ENCODE data around the gene CCDC34. TPM values are rescaled to one million over a fixed set of nuclear protein-coding genes. Genes with fewer than 3 reads are reported as not detected.

CCDC34 gene
- total RNA-seq, 4 donors from 2014 or later, result 3.2 to 8.0 (median 4.0) TPM

GRCh38 chr11:27352781-27353180, 10.2 kb downstream of the CCDC34 start:
- Histone ChIP-seq H3K4me1 (peaks cover 11% of the 10 kb centered on the region), H3K36me3 (no peaks in the 10 kb centered on the region), H3K27ac (no peak overlapping the region), H3K4me3 (no peak overlapping the region), H3K27me3 (no peaks in the 10 kb centered on the region), H3K9me3 (no peaks in the 10 kb centered on the region)
- no peak for DNase-seq (ENCODE audit: low spot score in 2 of 2)
- 96% methylated on average over 2 of the region's 2 CpGs for WGBS
- no peak for TF ChIP-seq EP300 (IDR thresholded peaks at IDR 0.05)
- TF ChIP-seq POLR2AphosphoS5 (IDR thresholded peaks at IDR 0.05), result no peak
- no peak for TF ChIP-seq CTCF (IDR thresholded peaks at IDR 0.05)
- no peak for TF ChIP-seq POLR2A (IDR thresholded peaks at IDR 0.05)

GRCh38 chr11:27350511-27350910, 12.5 kb downstream of the CCDC34 start:
- no peak for TF ChIP-seq CTCF (IDR thresholded peaks at IDR 0.05)
- no peak for TF ChIP-seq EP300 (IDR thresholded peaks at IDR 0.05)
- TF ChIP-seq POLR2A (IDR thresholded peaks at IDR 0.05), result no peak
- no peak for TF ChIP-seq POLR2AphosphoS5 (IDR thresholded peaks at IDR 0.05)
- Histone ChIP-seq H3K27me3 (no peaks in the 10 kb centered on the region), H3K9me3 (no peaks in the 10 kb centered on the region), H3K36me3 (no peaks in the 10 kb centered on the region), H3K27ac (no peak overlapping the region), H3K4me3 (no peak overlapping the region), H3K4me1 (peaks cover 7% of the 10 kb centered on the region)
- DNase-seq (ENCODE audit: low spot score in 2 of 2), result no peak

- no peak overlapping the region for H3K4me3 ChIP-seq
- no peaks in the 10 kb centered on the region for H3K9me3 ChIP-seq
- H3K4me1 ChIP-seq, result peaks cover 7% of the 10 kb centered on the region
- no peaks in the 10 kb centered on the region for H3K36me3 ChIP-seq
- TF ChIP-seq POLR2A (IDR thresholded peaks at IDR 0.05) (no peak), EP300 (IDR thresholded peaks at IDR 0.05) (no peak), CTCF (IDR thresholded peaks at IDR 0.05) (no peak), POLR2AphosphoS5 (IDR thresholded peaks at IDR 0.05) (no peak)
- no peaks in the 10 kb centered on the region for H3K27me3 ChIP-seq
- H3K27ac ChIP-seq, result no peak overlapping the region
- DNase-seq (ENCODE audit: low spot score in 2 of 2), result no peak
- 94% methylated on average over 2 of the region's 2 CpGs for WGBS
Measured at GRCh38 chr11:27349919-27350318, 13.1 kb downstream of the CCDC34 start.

- peaks cover 7% of the 10 kb centered on the region for H3K4me1 ChIP-seq
- H3K4me3 ChIP-seq, result no peak overlapping the region
- 42% methylated on average over 3 of the region's 3 CpGs for WGBS
- DNase-seq (ENCODE audit: low spot score in 2 of 2), result no peak
- no peaks in the 10 kb centered on the region for H3K27me3 ChIP-seq
- no peaks in the 10 kb centered on the region for H3K36me3 ChIP-seq
- no peak overlapping the region for H3K27ac ChIP-seq
- H3K9me3 ChIP-seq, result no peaks in the 10 kb centered on the region
- TF ChIP-seq POLR2A (IDR thresholded peaks at IDR 0.05) (no peak), POLR2AphosphoS5 (IDR thresholded peaks at IDR 0.05) (no peak), EP300 (IDR thresholded peaks at IDR 0.05) (no peak), CTCF (IDR thresholded peaks at IDR 0.05) (no peak)
Measured at GRCh38 chr11:27348340-27348873, 14.6 kb downstream of the CCDC34 start.

GRCh38 chr11:27347359-27348339, 15.4 kb downstream of the CCDC34 start:
- H3K27ac ChIP-seq, result no peak overlapping the region
- WGBS, result 62% methylated on average over 5 of the region's 5 CpGs

More at GRCh38 chr11:27347359-27348339, 15.4 kb downstream of the CCDC34 start:
- Histone ChIP-seq H3K4me3 (no peak overlapping the region), H3K9me3 (no peaks in the 10 kb centered on the region), H3K27me3 (no peaks in the 10 kb centered on the region), H3K36me3 (no peaks in the 10 kb centered on the region), H3K4me1 (peaks cover 7% of the 10 kb centered on the region)
- DNase-seq (ENCODE audit: low spot score in 2 of 2), result no peak
- TF ChIP-seq POLR2A (IDR thresholded peaks at IDR 0.05) (no peak), CTCF (IDR thresholded peaks at IDR 0.05) (no peak), EP300 (IDR thresholded peaks at IDR 0.05) (no peak), POLR2AphosphoS5 (IDR thresholded peaks at IDR 0.05) (no peak)

Measured in suprapubic skin (tissue), 4 donors.